Tibial artery (tissue), 4 donors: ENCODE measurements around the gene SLC44A3.

ENCODE experiments used
- DNase-seq, 2 donors: peaks; one replicate each; pipeline ENCODE4 v3.0.0-alpha.2; 2019
- H3K27ac ChIP-seq, 2 donors: fragments of 200-600 bp; sonication (generic) in 1 of 2; 1 replicate in 1 of 2; 2 replicates in 1 of 2; pipeline ENCODE4 v1.5.1; 2018 to 2019; ENCODE audit warnings: mild to moderate bottlenecking in 1 of 2
- H3K27me3 ChIP-seq, 2 donors: fragments of 200-600 bp; sonication (generic) in 1 of 2; one replicate each; pipeline versions ENCODE4 v1.5.1 to v1.6.0; 2016 to 2019
- H3K36me3 ChIP-seq, 3 donors: fragments of 200-600 bp; sonication (generic) in 2 of 3; one replicate each; pipeline ENCODE4 v1.5.1; 2016 to 2019; ENCODE audit warnings: mild to moderate bottlenecking in 2 of 3
- H3K4me1 ChIP-seq, 4 donors: fragments of 200-600 bp; sonication (generic) in 2 of 4; 1 replicate in 3 of 4; 2 replicates in 1 of 4; pipeline ENCODE4 v1.5.1; 2016 to 2019
- H3K4me3 ChIP-seq, 2 donors: fragments of 200-600 bp; sonication (generic) in 1 of 2; 1 replicate in 1 of 2; 2 replicates in 1 of 2; pipeline ENCODE4 v1.5.1; 2018 to 2019; ENCODE audit warnings: mild to moderate bottlenecking in 2 of 2
- H3K9me3 ChIP-seq, 3 donors: fragments of 200-600 bp; sonication (generic) in 1 of 3; one replicate each; pipeline ENCODE4 v1.5.1; 2016 to 2019
- CTCF ChIP-seq, 2 experiments: fragments of 200-600 bp in 1 of 2; fragments of 450-650 bp in 1 of 2; IDR thresholded peaks; one replicate each; pipeline ENCODE4 v1.5.1; 2017 to 2019; ENCODE audit warnings: antibody characterized with exemption in 2 of 2, mild to moderate bottlenecking in 1 of 2, moderate library complexity in 1 of 2
- intact Hi-C: fragments of 100-400 bp; cut with DNase I; formaldehyde crosslinking; loops from one replicate; pipeline ENCODE4 v1.15.0; 2023; ENCODE audit warnings: low total_unique reads

Gene SLC44A3

GRCh38 chr1:94812985-94813384 is 7.2 kb upstream of the SLC44A3 start:
- DNase-seq: no peak
- H3K4me1 ChIP-seq: no peaks in the 10 kb centered on the region
- H3K27ac ChIP-seq: no peak overlapping the region
- H3K36me3 ChIP-seq: no peaks in the 10 kb centered on the region
- intact Hi-C loops: no loop called here
- TF ChIP-seq CTCF (IDR thresholded peaks at IDR 0.05): no peak
- H3K4me3 ChIP-seq: no peak overlapping the region
- H3K27me3 ChIP-seq: no peaks in the 10 kb centered on the region
- H3K9me3 ChIP-seq: no peaks in the 10 kb centered on the region

- no peak overlapping the region for H3K4me3 ChIP-seq
- no peaks in the 10 kb centered on the region for H3K9me3 ChIP-seq
- intact Hi-C loops: no loop called here
- no peak for DNase-seq
- H3K27me3 ChIP-seq: no peaks in the 10 kb centered on the region
- no peak for TF ChIP-seq CTCF (IDR thresholded peaks at IDR 0.05)
- H3K4me1 ChIP-seq: peaks cover 0 to 12% (median 6%) of the 10 kb centered on the region in 4 donors
- H3K27ac ChIP-seq: no peak overlapping the region
- H3K36me3 ChIP-seq: no peaks in the 10 kb centered on the region
Observed at GRCh38 chr1:94816030-94816429, 4.1 kb upstream of the SLC44A3 start.

- intact Hi-C loops: no loop called here
- peaks cover 0 to 15% (median 6%) of the 10 kb centered on the region in 4 donors for H3K4me1 ChIP-seq
- H3K27me3 ChIP-seq: no peaks in the 10 kb centered on the region
- no peaks in the 10 kb centered on the region for H3K9me3 ChIP-seq
- no peak for DNase-seq
- H3K4me3 ChIP-seq: no peak overlapping the region
- H3K36me3 ChIP-seq: no peaks in the 10 kb centered on the region
- no peak overlapping the region for H3K27ac ChIP-seq
- TF ChIP-seq CTCF (IDR thresholded peaks at IDR 0.05): no peak
Observed at GRCh38 chr1:94817712-94818111, 2.4 kb upstream of the SLC44A3 start.

GRCh38 chr1:94819238-94819944 is 766 bp upstream of the SLC44A3 start:
- no peaks in the 10 kb centered on the region for H3K9me3 ChIP-seq
- intact Hi-C loops: no loop called here
- peak overlapping the region; percentile 58 to 76 for H3K4me3 ChIP-seq
- H3K4me1 ChIP-seq: peaks cover 0 to 15% (median 6%) of the 10 kb centered on the region in 4 donors
- TF ChIP-seq CTCF (IDR thresholded peaks at IDR 0.05): no peak
- no peaks in the 10 kb centered on the region for H3K27me3 ChIP-seq
- peak overlapping the region; percentile 13 to 51 for H3K27ac ChIP-seq
- no peaks in the 10 kb centered on the region for H3K36me3 ChIP-seq
- DNase-seq: no peak

GRCh38 chr1:94820936-94821335 is 779 bp downstream of the SLC44A3 start:
- Histone ChIP-seq H3K4me3 (peak overlapping the region; percentile 58 to 76), H3K4me1 (peaks cover 0 to 15% (median 6%) of the 10 kb centered on the region in 4 donors), H3K36me3 (no peaks in the 10 kb centered on the region), H3K27me3 (no peaks in the 10 kb centered on the region), H3K9me3 (no peaks in the 10 kb centered on the region), H3K27ac (no peak overlapping the region)
- no peak for TF ChIP-seq CTCF (IDR thresholded peaks at IDR 0.05)
- DNase-seq: no peak
- intact Hi-C loops: no loop called here
